ENCODE measurements around the gene DPY19L3.
"Not testable (repeated sequence)": the region's sequence is repeated elsewhere in the genome, so short reads cannot be mapped to it uniquely, and the experiment has no call there.

DPY19L3 gene

DNA sequence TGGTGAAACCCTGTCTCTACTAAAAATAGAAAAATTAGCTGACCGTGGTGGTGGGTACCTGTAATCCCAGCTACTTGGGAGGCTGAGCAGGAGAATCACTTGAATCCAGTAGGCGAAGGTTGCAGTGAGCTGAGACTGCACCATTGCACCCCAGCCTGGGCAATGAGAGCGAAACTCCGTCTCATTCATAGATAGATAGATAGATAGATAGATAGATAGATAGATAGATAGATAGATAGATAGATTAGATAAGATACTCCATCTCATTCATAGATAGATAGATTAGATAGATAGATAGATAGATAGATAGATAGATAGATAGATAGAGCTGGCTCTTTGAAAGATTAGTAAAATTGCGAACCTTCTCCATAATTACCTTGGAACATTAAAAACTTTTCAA, 42.0 kb downstream of the DPY19L3 start:
- DNase-seq, result not testable (repeated sequence)

GRCh38 chr19:32448026-32448425, 42.5 kb downstream of the DPY19L3 start:
- DNase-seq, result no peak

GRCh38 chr19:32450217-32450616, 44.6 kb downstream of the DPY19L3 start:
- no peak for DNase-seq

- no peak for DNase-seq
Measured at GRCh38 chr19:32453736-32454135, 48.2 kb downstream of the DPY19L3 start.

DNA sequence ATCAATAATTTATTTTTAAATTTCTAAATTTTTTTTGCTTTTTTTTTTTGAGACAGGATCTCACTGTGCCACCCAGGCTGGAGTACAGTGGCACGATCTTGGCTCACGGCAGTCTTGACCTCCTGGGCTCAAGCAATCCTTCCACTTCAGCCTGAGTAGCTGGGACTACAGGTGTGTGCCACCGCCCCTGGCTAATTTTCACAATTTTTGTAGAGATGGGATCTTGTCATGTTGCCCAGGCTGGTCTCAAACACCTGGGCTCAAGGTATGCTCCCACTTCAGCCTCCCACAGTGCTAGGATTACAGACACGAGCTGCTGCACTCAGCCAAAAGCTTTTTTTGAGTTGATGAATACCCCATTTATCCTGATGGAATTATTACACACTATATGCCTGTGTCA, 50.8 kb downstream of the DPY19L3 start:
- DNase-seq, result no peak

GRCh38 chr19:32457571-32458158, 52.1 kb downstream of the DPY19L3 start:
- no peak for DNase-seq

- DNase-seq, result no peak
Measured at GRCh38 chr19:32458500-32459123, 53.0 kb downstream of the DPY19L3 start.

DNA sequence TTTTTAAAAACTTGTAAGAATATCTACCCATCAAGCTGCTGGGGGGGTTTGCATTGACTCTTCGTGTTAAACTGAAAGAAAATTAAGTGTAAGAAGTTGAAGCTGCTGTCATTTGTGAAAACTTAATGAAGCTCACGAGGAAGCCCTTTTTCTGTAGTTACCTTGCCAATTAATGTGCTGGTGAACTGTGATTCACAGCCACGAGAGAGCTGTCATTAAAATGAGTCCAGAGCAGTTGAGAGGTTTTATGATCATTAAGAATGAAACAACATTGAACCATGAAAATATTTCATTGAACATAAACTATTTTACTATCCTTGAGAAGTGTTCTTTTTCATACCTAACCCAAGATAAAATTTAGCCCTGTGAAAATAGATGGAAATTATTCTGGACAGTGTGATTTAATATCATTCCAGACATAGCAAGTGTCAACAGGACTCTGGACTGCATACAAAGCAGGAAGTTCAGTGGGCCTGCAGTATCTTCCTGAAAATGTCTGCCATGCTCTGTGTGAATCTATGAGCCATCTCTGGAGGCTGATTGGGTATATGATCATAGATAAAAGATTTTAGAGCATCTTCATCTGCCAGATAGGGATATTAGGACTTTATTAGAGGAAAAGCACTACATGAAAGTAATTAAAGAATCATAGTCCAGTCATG, 53.8 kb downstream of the DPY19L3 start:
- DNase-seq, result no peak

DNA sequence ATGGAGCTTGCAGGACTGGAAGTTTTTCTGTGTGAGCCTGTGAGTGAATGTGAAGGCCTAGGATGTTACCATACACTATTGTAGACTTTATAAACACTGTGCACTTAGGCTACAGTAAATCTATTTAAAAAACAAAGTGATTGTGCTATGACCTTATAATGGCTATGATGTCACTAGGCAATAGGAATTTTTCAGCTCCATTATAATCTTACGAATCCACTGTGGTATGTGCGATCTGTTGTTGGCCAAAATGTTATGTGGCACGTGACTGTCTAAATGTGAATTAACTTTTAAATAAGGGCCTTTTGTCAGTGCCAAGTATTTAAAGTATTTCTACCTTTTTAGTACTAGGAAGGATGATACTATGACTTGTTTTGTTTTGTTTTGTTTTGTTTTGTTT, 54.9 kb downstream of the DPY19L3 start:
- DNase-seq, result no peak

GRCh38 chr19:32464279-32464678, 58.7 kb downstream of the DPY19L3 start:
- no peak for DNase-seq

DNA sequence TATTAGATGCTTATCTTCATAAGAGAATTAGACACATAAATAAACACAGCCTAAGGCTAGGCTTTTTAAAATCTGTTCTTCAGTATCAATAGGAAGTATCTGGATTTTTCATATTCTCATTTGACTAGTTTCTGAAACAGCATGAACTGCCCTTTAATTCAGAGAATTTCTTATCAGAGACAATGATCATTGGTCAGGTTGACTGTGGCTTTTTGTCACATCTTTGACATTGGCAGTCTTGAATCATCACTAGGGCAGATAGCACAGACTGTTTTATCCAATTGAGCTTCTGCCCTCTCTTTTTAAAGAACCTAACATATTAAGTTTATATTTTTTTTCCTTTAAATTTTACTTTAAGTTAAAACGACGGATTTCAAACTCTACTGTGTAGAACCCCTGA, 59.6 kb downstream of the DPY19L3 start:
- DNase-seq, result no peak

GRCh38 chr19:32469795-32470194, 64.2 kb downstream of the DPY19L3 start:
- DNase-seq, result no peak

DNA sequence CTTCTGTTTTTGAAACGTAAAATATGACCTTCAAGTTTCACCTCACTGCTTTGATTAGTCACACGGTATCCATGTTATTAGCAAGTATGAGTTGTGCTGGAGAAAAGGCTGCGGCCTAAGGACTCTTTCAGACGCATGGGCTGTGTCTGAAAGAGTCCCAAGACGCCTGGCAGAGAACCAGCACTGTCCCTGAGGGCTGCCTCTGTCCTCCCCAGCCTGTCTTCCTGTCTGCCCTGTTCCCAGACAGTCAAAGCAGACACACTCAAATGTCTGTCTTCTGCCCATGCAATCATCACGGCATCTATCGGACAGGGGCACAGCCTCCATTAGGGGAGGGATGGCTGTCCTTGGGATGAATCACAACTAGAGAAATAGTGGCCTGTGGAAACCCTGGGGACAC, 65.5 kb downstream of the DPY19L3 start:
- no peak for DNase-seq

GRCh38 chr19:32471811-32472210, 66.2 kb downstream of the DPY19L3 start:
- no peak for DNase-seq

DNA sequence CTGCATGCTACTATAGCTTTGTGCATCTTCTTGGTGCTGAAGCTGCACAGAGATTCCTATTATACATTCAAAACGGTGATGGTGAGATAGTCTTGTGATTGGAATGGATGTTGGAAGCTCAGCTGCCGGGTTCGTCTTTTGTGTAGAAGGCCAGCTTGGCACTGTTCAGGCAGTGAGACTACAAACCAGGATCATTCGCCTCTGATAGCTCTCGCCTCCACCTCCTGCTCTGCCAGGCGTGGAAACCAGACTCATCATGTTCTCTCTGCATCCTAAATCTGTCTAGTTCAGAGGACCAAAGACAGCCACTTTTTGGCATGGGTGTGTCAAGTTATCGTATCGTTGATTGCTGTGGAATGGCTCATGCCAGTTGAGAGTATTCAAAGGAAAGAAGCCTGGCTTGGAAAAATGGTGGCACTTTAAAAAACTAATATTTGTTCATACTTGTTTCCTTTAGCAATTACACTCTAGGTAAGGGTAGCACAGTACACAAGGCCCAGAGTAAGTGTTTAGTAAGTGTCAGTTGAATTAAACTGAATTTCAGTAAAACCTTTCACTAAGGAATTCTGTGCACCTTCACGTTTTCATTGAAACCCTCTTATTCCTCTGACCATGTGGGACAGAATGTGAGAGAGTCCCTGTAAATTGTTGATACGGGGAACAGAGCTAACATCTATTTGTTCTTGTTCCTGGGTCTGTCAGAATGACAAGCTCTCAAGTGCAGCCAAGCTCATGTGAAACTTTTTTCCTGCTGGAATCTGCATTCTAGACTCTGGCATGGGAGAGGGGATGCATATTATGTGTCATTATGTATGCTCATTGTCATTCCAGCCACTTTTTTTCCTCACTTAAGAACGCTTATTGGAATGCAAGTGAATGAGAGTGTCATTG, 69.8 kb downstream of the DPY19L3 start:
- DNase-seq, result no peak

DNA sequence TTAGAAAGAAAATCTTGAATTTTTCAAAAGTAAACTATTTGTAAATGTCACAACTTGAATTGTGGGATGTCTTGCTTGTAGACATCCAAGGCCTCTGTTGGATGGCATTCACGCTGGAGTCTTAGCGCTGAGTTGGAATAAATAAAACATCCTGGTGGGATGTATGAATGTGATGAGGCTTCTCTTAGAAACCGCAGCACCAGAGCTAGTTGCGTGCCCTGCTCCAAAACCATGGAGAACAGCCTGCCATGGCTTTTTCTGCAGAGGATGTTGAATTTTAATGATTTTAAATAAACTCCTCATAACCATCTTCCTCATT, 70.4 kb downstream of the DPY19L3 start:
- no peak for DNase-seq

GRCh38 chr19:32480321-32480720, 74.8 kb downstream of the DPY19L3 start:
- no peak for DNase-seq

DNA sequence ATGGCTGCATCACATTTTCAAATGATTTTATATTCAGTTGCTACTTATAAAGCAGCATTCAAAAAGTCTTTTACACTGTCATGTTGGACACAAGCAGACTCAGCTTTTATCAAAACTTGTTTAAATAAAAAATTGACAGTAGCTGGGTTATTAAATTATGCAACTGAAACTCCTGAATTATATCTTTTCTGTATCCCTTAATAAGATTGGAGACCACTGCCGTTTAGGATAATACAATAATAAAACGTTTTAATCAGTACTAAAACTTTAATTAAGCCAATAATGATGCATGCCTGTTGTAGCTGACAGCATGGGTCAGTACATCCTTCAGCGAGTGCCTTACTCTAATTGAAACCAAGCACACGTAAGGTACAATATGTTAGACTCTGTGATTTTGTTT, 78.0 kb downstream of the DPY19L3 start:
- DNase-seq, result no peak

GRCh38 chr19:32489971-32490370, 84.4 kb downstream of the DPY19L3 start:
- DNase-seq, result no peak

DNA sequence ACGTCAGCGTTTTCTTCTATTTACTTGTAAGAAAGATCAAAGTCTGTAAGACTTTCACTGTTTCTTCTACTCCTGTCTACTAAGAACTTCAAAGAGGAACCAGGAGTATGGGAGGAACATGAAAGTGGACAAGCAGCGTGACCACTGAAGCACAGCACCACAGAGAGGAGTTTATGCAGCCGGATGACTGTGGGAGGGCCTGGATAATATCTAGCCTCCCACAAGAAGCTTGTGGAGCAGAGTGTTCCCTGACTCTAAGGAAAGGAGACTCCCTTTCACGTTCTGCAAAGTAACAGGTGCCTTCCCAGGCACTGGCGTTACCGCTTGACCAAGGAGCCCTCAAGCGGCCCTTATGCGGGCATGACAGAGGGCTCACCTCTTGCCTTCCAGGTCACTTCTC, 91.8 kb downstream of the DPY19L3 start:
- no peak for DNase-seq

DNA sequence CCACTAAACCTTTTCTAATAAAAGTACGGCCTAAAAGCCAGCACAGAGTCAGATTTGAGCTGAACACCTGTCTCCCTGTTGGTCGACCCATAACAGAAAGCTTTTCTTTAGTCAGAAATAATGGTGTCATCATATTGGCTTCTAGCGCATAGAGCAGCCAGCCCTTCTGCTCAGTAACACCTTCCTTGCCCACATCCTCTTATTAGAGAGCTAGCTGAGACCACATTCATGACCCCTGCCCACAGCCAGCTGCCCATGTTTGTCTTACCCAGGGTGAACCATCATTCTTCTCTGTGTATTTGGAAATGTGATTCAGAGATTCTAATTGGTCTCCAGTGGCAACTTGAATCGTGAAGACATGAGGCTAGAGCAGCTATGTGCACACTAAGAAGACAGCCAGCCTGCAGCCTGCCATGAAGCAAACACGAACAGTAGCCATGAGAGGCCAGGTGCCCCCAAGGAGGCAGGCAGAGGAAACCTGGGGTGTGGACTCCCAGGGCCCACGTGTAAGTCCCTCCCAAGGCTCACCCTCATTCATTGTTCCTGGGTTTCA, 93.2 kb downstream of the DPY19L3 start:
- no peak for DNase-seq

GRCh38 chr19:32512498-32512897, 106.9 kb downstream of the DPY19L3 start:
- not testable (repeated sequence) for DNase-seq

- no peak for DNase-seq
Measured at GRCh38 chr19:32519023-32519422, 113.5 kb downstream of the DPY19L3 start.

Data from left hindlimb (tissue), 1 donor.